CD1c-positive myeloid dendritic cell (primary cell): Measurements from ENCODE around the gene SCART1.
"Not testable (repeated sequence)": the region's sequence is repeated elsewhere in the genome, so short reads cannot be mapped to it uniquely, and the experiment has no call there.

Experiments
- DNase-seq: peaks from one replicate; pipeline ENCODE4 v3.0.0-alpha.2; 2016; ENCODE audit errors: extremely low spot score

SCART1 gene

DNA sequence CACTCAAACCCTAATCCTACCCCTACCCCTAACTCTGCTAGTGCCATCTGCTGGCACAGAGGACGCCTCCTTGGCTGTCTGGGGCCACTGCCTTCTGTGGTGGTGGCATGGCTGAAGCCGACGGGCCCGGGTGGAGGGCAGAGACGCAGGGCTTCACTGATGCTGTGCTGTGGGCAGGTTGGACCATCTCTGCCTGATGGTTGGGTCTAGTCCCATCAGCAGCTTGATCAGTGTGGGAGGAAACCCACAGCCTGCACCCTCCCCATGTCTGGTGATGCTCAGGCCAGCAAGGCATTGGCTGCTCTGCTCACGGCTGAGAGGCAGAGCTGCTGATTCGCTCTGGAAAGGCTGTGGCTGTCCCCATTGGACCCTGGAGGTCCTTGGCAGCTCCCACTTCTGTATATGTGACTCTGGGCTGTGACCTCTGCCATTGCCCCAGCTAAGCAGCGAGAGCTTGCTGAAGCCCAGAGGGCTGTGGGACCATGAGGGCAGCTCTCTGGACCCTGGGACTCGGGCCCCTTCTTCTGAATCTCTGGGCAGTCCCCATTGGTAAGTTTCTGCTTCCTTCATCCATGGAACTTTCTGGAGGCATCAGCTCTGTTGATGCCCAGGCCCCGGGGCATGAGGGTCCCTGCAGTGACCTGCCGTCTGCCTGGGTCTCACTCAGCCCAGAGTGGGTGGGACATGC, at the start of gene SCART1:
Gene SCART1, plus strand, starts transcription at position 430 of the 688 bp plus-strand sequence. Its CDS starts 53 bp downstream, at position 483.
- no peak for DNase-seq

DNA sequence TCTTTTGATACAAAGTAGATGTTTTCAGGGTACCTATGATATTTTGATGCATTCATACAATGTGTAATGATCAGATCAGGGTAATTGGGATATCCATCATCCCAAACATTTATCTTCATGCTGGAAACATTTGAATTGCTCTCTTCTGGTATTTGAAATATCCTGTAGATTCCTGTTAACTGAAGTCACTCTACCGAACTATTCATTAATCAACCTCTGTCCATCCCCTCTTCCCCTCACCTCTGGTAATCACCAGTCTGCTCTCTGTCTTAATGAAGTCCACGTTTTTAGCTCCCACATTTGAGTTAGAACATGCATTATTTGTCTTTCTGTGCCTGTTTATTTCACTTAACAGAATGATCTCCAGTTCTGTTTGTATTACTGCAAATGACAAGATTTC, 48.5 kb upstream of the SCART1 start:
- no peak for DNase-seq

- no peak for DNase-seq
Observed at GRCh38 chr10:133405844-133406527, 47.8 kb upstream of the SCART1 start.

DNA sequence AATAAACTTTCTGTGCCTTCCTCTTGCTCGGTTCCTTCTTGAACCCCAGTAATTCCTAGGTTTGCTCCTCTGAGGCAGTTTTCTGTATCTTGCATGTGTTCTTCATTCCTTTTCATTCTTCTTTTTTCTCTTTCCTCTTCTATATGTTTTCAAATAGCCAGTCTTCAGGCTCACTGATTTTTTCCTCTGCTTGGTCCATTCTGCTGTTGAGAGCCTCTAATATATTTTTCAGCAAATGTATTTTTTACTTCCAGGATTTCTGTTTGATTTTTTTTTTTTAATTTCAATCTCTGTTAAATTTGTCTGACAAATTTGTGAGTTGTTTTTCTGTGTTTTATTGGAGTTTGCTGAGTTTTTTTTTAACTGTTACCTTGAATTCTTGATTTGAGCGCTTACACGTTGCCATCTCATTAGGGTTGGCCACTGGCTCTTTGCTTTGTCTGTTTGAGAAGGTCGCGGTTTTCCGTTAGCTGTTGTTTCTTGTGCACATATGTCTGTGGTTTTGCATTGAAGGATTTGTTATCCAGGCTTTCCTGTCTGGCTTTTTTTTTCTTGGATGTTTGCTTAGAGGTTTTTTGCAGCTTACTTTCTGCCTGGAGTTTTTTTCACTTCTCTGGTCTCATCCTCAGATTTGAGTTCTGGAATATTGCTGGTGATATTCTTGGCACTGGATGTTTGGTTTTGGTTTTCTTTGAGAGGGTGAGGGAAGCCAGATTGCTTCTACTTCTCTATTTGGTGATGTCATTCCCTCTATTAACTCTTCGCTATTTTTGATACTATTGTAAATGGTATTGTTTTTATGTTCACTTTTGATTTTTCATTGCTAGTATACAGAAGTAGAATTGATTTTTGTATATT, 42.0 kb upstream of the SCART1 start:
- DNase-seq = no peak

- no peak for DNase-seq
Observed at GRCh38 chr10:133412381-133412711, 41.4 kb upstream of the SCART1 start.

GRCh38 chr10:133414401-133414800, 39.3 kb upstream of the SCART1 start:
- DNase-seq = not testable (repeated sequence)

DNA sequence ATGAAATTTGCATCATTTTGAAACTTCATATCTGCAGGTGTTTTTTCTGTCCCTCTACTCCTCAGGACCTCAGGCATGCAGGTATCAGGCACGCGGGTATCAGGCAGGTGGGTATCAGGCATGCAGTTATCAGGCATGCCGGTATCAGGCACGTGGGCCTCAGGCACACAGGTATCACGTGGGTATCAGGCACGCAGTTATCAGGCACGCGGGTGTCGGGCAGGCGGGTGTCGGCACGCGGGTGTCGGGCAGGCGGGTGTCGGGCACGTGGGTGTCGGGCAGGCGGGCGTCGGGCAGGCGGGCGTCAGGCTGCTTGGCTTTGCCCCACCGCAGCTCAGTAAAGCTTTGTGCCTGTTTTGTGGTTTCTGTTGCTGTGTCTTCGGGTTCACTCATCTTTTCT, 38.0 kb upstream of the SCART1 start:
- no peak for DNase-seq

DNA sequence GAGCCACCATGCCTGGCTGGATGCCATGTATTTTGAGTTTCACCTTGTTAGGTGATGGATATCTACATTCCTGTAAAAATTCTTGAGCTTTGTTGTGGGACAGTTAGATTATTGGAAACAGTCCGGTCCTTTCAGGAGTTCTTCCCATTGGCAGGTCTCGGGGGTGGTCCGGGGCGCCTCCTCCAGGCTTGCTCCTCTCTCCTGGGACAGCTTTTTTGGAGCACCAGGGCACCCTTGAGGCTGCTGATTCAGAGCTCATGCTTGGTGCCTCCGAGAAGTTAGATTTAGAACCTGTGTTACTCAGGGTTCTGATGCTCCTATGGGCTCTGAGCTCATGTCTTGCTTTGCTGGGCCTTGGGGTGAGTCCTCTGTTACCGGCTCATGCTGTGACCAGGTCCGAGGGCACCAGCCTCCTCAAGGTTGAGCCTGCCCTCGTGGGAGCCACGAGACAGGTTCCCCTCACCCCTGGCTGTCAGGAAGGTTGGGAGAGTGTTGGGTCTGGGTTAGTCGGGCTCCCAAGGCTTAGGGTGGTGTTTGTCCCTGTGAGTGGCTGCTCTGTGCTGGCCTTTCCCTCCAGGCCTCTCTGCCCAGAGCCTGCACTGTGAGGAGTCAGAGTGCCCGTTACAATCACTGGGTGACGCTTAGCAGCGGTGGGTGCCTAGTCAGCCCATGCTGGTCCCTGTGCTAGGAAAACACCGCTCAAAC, 35.3 kb upstream of the SCART1 start:
- no peak for DNase-seq

DNA sequence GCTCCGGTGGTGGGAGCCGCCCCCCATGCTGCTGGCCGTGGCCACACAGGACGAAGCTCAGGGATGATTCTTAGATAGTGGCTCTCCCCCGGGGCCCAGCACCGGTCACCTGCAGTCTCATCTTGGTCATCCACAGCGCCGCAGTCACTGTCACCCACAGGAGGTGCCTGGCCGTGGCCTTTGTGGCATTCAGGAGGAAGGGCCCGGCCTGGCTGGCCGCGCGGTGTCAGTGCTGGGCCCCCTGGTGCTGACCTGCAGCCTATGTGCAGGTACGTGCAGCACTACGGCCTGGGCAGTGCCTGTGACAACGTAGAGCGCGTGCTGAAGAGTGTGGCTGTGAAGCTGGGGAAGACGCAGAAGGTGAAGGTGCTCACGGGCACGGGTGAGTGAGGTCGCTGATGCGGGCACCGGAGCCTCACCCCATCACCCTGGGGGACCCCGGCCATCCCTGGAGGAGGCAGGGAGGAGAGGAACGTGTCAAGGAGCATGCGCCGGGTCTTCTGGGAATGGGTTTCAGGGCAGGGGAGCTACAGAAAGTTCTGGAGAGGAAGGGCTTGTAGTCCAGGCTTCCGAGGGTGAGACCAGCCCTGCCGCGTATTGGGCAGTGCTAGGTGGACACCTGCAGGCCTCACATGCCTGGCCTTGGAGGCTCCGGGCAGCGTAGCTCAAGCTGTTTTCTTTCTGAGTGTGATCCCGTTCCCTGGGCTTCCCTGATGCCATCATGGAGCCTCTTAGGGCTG, 34.4 kb upstream of the SCART1 start:
- no peak for DNase-seq

GRCh38 chr10:133420028-133420427, 33.7 kb upstream of the SCART1 start:
- no peak for DNase-seq

DNA sequence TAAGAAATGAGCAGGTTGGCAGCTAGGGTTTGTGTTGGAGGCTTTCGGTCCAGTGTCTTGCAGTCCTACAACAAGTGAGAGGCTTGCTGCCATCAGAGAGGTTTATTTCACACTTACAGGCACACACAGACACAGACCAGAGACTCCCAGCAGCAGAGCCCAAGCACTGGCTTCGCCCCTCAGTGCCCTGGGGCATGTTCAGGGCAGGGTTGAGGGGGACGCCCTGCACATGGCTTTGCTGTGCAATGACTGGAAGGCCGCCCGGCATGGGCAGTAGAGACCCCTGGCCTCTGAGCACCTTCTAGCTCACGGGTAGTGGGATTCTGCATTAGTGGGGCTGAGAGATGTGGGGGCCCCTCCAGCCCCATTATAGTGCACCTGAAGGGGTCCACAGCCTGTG, 33.2 kb upstream of the SCART1 start:
- DNase-seq = no peak

DNA sequence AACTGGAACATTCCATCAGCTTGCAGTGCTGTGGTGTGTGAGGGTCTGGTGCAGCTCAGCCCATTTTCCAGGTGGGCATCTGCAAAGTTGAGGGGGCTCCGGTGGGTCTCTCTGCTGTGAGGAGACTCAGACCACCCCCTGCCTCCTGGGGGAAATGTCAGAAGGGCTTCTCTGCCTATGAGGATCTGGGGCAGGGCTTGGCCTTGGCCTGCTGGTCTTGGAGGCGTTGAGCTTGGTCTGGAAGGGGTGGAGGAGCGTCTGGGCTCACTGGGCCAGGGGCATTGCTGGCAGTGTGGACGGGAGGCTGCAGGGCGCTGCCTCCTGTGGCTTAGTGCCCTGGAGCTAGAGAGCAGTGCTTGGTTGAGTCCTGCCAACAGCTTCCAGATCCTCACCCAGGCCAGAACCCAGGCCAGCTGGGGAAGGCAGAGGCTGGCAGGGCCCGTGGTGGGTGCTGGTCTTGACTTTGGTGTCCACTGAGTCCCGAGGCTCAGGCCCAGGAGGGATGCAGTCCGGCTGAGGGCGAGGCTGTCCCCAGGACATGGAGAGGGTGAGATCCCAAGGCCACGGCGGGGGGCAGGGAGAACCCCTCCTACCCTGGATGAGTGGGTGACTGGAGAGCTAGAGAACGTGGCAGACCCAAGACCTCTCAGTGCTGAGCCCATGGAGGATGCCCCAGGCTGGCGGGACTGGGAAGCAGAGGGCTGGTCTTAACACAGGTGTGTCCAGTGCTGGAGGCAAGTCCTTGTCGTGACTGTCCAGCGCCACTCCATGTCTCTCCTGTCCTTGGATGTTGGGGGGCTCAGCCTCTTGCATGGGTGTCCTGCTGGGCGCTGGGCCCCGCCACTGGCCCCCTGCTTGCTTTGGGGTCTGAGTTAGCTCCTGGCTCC, 32.2 kb upstream of the SCART1 start:
- DNase-seq = no peak

DNA sequence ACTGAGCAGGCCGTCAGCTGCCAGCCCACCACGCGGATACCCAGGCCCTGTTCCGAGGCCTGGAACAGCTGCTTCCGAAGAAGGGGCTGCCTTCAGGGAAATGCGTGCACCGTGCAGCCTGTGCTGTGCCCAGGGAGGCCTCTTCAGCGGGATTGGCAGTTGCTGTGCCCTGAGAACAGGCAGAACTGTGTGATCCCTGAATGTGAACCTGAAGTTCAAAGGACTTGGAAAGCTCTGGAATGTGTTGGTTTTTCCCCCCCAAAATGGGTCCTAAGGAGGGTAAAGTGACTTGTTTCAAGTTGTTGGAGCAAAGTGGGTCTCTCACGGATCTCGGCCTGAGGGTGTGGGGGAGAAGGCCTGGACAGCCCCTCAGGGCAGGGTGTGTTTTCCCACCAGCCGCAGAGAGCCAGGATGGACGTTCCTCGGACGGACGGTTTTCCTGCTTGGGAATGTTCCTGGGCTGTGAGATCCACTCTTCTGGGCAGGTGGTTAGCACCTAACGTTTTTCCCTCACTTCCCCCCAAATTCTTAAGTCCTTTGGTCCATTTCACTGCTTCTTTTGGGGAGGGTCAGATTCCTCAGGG, 31.4 kb upstream of the SCART1 start:
- no peak for DNase-seq

DNA sequence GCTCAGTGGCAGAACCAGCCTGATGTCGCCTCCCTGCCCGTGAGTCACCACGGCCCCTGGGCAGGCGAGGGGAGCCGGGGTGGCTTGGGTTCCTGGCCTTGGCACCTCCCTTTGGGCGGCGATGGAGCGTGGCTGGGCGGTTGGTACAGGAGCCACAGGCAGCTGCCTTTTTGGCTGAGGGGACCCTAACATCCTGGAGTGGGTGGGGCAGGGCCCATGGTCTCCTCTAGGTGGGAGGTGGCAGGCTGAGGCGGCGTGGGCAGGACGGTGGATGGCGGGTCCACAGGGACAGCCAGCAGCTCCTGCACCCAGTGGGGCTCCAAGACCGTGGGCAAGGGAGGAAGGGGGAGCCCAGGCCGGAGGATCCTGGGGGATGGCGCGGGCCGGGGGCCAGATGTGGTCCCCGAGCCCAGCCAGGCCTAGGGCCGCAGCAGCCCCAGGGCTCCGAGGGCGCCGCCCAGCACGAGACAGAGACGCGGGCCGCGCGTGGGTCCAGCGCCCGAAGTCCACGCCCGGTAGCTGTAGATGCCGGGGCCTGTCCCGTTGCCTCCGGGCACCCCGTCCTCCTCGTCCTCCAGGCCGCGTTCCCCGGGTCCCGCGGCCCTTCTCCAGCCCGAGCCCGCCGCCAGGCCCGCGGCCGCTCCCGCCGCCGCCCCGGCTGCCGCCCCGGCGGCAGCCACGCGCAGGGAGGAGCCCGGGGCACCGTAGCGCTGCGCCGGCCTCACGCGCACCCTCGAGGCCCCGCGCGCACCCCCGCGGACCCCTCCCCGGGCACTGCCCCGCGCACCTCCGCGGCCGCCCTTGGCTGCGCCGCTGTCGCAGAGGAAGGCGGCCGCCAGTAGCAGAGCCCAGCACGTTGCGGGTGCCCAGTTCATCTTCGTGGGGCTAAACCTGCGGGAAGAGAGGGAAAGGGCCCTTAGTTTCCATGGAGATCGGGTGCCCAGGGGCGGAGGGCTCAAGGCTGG, 30.7 kb upstream of the SCART1 start:
- no peak for DNase-seq

DNA sequence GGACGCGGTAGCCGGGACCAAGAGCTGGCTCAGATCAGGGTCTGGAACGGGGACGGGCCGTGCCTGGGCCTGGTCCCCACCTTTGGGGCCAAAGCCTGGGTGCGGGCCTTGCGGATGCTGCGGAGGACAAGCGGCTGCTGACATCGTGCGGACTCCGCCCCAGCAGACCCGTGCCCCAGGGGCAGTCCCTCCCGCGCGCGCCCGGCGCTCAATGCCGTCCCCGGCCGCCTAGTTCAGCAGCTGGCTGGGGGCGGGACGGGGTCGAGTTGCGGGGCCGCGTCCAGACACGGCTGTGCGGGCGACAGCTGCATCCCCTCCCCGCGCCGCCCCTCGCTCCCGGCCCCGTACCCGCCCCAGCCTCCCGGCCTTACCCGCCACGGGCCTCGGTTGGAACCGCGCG, 29.6 kb upstream of the SCART1 start:
- not testable (repeated sequence) for DNase-seq

DNA sequence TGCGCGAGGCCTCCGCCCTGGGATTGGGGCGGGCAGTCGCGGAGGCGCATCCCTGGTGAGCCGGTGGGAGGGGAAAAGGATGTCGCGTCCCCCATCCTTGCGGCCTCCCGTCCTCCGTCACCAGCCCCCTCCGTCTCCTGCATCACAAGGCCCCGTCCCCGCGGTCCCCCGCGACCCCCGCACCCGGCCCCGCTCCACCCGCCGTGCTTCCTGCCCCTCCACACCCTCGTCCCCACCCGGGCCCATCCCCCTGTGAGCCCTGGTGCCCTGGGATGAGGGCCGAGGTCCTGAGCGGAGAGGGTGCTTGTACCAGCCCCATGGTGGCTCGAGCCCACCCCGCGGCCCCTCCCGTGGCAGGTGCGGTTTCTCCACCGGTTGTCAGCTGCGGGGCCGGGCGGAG, 29.1 kb upstream of the SCART1 start, which contains the start of gene SPRN:
Gene SPRN, minus strand, starts transcription at position 25 of the 400 bp plus-strand sequence. CDS start 944 bp downstream, outside the sequence.
- not testable (repeated sequence) for DNase-seq

DNA sequence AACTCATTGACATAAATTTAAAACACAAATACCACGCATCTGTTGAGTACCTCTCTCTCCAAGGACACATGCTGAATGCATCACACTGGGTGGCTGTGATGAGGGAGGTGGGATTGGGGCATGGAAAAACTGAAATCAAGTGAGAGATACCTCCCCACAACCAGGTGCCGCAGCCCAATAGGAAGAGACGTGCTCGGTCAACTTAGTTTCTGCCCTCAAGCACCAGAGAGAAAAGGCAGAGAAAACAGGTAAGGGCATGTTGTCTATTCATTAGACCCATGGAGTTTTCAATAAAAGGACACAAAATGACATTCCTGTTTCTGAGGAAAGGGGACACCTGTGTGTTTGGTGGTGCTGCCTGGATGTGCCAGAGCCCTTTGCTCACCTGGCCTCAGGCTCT, 24.2 kb upstream of the SCART1 start:
- DNase-seq = not testable (repeated sequence)

DNA sequence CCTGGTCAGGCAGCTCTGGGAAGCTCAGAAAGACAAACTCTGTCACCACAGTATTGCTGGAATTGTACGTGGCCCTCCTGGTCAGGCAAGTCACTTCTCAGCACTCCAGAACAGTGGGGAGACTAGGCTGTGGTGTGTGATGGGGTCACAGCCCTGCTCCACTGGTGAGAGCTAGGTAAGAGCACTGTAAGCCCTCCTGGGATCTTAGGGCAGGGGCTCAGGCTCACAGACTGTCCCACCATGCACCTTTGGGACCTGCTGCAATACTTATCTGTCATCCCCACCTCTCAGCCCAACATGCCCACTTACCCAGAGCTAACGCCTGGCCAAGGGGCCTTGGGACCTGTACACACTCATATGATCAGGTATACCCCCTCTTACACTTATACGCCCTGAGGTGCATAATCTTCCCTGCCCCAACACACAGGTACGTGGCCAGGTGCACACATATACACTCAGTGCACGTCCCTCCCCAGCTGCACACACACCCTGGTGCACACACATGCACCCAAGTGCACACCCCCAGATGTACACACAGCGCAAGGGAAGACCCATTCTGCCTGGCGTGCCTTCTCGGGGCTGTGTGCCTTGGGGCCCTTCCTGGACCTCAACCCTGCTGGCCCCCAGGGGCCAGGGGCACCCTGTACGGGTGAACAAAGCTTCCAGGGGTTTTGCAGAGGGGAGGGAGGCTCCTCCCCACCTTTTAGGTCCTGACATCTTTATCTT, 21.7 kb upstream of the SCART1 start:
- DNase-seq = not testable (repeated sequence)
